ENCODE data around the gene DNAJC11.

Gene DNAJC11

DNA sequence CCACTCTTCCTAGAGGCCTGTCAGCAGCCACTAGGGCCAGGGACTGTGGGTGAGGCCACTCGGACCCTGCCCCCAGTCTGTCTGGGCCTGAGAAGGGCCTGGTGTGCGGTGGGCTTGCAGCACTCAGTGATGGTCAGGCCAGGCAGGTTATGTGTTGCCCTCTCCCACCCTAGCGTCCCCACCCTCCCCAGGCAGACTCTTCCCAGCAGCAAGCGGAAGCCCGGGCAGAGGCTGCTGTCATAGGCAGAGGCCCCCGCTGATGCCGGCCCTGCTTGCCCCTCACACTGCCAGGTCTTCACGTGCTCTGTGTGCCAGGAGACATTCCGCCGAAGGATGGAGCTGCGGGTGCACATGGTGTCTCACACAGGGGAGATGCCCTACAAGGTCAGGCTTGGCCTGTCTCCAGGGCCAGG, 115.2 kb downstream of the DNAJC11 start:
- H3K4me3 ChIP-seq (ENCODE audit: low read depth, low read length) = no peak overlapping the region
- DNase-seq (ENCODE audit: low read depth, low spot score) = no peak
- TF ChIP-seq, protein P1, sequence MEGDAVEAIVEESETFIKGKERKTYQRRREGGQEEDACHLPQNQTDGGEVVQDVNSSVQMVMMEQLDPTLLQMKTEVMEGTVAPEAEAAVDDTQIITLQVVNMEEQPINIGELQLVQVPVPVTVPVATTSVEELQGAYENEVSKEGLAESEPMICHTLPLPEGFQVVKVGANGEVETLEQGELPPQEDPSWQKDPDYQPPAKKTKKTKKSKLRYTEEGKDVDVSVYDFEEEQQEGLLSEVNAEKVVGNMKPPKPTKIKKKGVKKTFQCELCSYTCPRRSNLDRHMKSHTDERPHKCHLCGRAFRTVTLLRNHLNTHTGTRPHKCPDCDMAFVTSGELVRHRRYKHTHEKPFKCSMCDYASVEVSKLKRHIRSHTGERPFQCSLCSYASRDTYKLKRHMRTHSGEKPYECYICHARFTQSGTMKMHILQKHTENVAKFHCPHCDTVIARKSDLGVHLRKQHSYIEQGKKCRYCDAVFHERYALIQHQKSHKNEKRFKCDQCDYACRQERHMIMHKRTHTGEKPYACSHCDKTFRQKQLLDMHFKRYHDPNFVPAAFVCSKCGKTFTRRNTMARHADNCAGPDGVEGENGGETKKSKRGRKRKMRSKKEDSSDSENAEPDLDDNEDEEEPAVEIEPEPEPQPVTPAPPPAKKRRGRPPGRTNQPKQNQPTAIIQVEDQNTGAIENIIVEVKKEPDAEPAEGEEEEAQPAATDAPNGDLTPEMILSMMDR (IDR thresholded peaks at IDR 0.05; ENCODE audit: low read depth, low read length) = no peak
- in situ Hi-C loops (cut with HindIII; ENCODE audit: low sequenced_read_pairs) = no loop called here

DNA sequence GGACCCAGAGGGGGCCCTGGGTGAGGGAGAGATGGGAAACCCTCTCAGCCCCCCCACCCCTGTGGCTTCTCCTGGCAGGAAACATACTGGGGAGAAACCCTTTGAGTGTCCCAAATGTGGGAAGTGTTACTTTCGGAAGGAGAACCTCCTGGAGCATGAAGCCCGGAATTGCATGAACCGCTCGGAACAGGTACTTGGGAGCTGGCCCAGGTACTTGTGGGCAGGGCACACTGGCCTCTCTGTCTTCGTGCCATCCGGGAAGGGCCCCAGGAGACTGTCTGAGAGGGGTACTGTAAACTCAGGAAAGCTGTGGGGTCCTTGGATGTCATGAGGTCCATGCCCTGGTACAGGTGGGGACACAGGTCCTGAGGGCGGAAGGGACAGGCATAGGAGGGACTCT, 115.8 kb downstream of the DNAJC11 start:
- TF ChIP-seq, protein P1 (IDR thresholded peaks at IDR 0.05; ENCODE audit: low read depth, low read length) = no peak
- in situ Hi-C loops (cut with HindIII; ENCODE audit: low sequenced_read_pairs) = no loop called here
- DNase-seq (ENCODE audit: low read depth, low spot score) = no peak
- no peak overlapping the region for H3K4me3 ChIP-seq (ENCODE audit: low read depth, low read length)

- in situ Hi-C loops (cut with HindIII; ENCODE audit: low sequenced_read_pairs) = no loop called here
- DNase-seq (ENCODE audit: low read depth, low spot score) = no peak
- TF ChIP-seq, protein P1 (IDR thresholded peaks at IDR 0.05; ENCODE audit: low read depth, low read length) = no peak
- no peak overlapping the region for H3K4me3 ChIP-seq (ENCODE audit: low read depth, low read length)
Measured at GRCh38 chr1:6585081-6585722, 116.4 kb downstream of the DNAJC11 start.
